GM12878 (cell line): ENCODE results near the gene EMC1. TPM values are rescaled to one million over a fixed set of nuclear protein-coding genes. Genes with fewer than 3 reads are reported as not detected.

Source experiments
- BACH1 ChIP-seq: fragments of 450-650 bp; IDR thresholded peaks from 2 replicates; pipeline ENCODE4 v1.6.1; 2017; ENCODE audit warnings: mild to moderate bottlenecking, borderline replicate concordance
- CBX5 ChIP-seq: sonication (generic); IDR thresholded peaks from 2 replicates; pipeline ENCODE4 v1.6.1; 2016; ENCODE audit warnings: low read depth, moderate library complexity, mild to moderate bottlenecking, inconsistent platforms
- KDM1A ChIP-seq: fragments of 200-600 bp; sonication (generic); IDR thresholded peaks from 2 replicates; pipeline ENCODE4 v1.6.1; 2016; ENCODE audit warnings: borderline replicate concordance
- PAX5 ChIP-seq: IDR thresholded peaks from 2 replicates; pipeline ENCODE4 v1.6.1; 2011; ENCODE audit warnings: low read depth, low read length, borderline replicate concordance
- RB1 ChIP-seq: fragments of 450-650 bp; formaldehyde crosslinking; IDR thresholded peaks from 2 replicates; pipeline ENCODE4 v1.6.1; 2017; ENCODE audit warnings: mild to moderate bottlenecking, borderline replicate concordance
- SMAD5 ChIP-seq: IDR thresholded peaks from 2 replicates; pipeline ENCODE4 v1.6.1; 2016; ENCODE audit warnings: antibody characterized with exemption, low read depth
- STAT1 ChIP-seq: fragments of 450-650 bp; conservative IDR thresholded peaks from 2 replicates; pipeline ENCODE4 v1.6.1; 2014; ENCODE audit warnings: antibody characterized with exemption, mild to moderate bottlenecking
- STAT3 ChIP-seq: IDR thresholded peaks from 2 replicates; pipeline ENCODE4 v1.6.1; 2011; ENCODE audit warnings: low read depth, low read length, improper control_type of control experiment
- YBX1 ChIP-seq: fragments of 450-650 bp; IDR thresholded peaks from 2 replicates; pipeline ENCODE4 v1.6.1; 2016; ENCODE audit warnings: antibody characterized with exemption
- polyA plus RNA-seq, 11 experiments: library from polyadenylated mRNA; depleted of rRNA in 4 of 11; unstranded in 6 of 11; stranded (reverse) in 5 of 11; fragments of >200 nt; fragmentation: Nextera tagmentation in 4 of 11; fragmentation: Illumina TruSeq in 1 of 11; extraction: Ambion mirVana in 4 of 11; extraction: Trizol in 1 of 11; gene quantifications; 1 replicate in 1 of 11; 2 replicates in 10 of 11; pipeline versions ENCODE4 v1.2.1 to v1.2.3, GENCODE V29; 2011 to 2016; ENCODE audit warnings: inconsistent platforms in 2 of 11, missing spikeins in 2 of 11, low read depth in 1 of 11
- total RNA-seq, 4 experiments: library from RNA; depleted of rRNA in 3 of 4; stranded (reverse); fragments of >200 nt in 3 of 4; fragmentation: Illumina TruSeq in 1 of 4; extraction: Trizol in 1 of 4; gene quantifications; 2 replicates each; pipeline versions ENCODE4 v1.2.1 to v1.2.3, GENCODE V29; 2013 to 2021
- TF ChIP-seq, protein P1 (sequence below): IDR thresholded peaks from 2 replicates; pipeline ENCODE4 v1.6.1; 2011; ENCODE audit warnings: low read depth, mild to moderate bottlenecking, low read length, moderate library complexity, borderline replicate concordance; ENCODE audit errors: extremely low read depth
- TF ChIP-seq, protein P2 (sequence below): fragments of 150-350 bp; IDR thresholded peaks from 2 replicates; pipeline ENCODE4 v1.6.1; 2016; ENCODE audit warnings: low read depth, low read length
- TF ChIP-seq, protein P3 (sequence below): fragments of 450-650 bp; IDR thresholded peaks from 2 replicates; pipeline ENCODE4 v1.6.1; 2017; ENCODE audit warnings: mild to moderate bottlenecking, moderate library complexity

EMC1 gene
- total and polyA plus RNA-seq, 10 of the 15 experiments (the other 5 are each of a cell fraction or from before 2014, with no cell fraction given) = 12.2 to 43.6 (median 20.6) TPM

DNA sequence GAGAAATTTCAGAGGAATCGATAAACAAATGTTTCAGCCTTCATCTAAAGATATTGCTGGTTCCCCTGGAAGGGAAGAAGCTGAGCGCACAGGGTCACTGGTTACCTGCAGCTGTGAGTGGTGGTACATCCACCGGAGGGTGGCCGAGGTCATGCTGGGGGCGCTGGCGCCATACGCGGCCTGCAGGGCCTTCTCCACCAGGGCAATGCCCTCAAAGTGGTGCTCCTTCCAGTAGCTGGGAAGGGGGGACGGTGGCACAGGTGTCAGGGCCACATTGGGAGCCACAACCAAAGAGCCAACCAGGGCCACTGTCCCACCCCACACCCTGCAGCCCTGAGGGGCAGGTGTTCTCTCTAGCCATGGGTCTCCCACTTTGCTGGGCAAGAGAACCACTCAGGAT lies 32.6 kb upstream of the EMC1 start (continued):
- TF ChIP-seq KDM1A (no peak), SMAD5 (no peak), CBX5 (no peak), STAT1 (no peak), PAX5 (no peak), BACH1 (no peak), YBX1 (no peak), RB1 (no peak), STAT3 (no peak)
- TF ChIP-seq, protein P1, sequence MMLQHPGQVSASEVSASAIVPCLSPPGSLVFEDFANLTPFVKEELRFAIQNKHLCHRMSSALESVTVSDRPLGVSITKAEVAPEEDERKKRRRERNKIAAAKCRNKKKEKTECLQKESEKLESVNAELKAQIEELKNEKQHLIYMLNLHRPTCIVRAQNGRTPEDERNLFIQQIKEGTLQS = no peak
- TF ChIP-seq, protein P2, sequence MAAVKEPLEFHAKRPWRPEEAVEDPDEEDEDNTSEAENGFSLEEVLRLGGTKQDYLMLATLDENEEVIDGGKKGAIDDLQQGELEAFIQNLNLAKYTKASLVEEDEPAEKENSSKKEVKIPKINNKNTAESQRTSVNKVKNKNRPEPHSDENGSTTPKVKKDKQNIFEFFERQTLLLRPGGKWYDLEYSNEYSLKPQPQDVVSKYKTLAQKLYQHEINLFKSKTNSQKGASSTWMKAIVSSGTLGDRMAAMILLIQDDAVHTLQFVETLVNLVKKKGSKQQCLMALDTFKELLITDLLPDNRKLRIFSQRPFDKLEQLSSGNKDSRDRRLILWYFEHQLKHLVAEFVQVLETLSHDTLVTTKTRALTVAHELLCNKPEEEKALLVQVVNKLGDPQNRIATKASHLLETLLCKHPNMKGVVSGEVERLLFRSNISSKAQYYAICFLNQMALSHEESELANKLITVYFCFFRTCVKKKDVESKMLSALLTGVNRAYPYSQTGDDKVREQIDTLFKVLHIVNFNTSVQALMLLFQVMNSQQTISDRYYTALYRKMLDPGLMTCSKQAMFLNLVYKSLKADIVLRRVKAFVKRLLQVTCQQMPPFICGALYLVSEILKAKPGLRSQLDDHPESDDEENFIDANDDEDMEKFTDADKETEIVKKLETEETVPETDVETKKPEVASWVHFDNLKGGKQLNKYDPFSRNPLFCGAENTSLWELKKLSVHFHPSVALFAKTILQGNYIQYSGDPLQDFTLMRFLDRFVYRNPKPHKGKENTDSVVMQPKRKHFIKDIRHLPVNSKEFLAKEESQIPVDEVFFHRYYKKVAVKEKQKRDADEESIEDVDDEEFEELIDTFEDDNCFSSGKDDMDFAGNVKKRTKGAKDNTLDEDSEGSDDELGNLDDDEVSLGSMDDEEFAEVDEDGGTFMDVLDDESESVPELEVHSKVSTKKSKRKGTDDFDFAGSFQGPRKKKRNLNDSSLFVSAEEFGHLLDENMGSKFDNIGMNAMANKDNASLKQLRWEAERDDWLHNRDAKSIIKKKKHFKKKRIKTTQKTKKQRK = no peak
- TF ChIP-seq, protein P3, sequence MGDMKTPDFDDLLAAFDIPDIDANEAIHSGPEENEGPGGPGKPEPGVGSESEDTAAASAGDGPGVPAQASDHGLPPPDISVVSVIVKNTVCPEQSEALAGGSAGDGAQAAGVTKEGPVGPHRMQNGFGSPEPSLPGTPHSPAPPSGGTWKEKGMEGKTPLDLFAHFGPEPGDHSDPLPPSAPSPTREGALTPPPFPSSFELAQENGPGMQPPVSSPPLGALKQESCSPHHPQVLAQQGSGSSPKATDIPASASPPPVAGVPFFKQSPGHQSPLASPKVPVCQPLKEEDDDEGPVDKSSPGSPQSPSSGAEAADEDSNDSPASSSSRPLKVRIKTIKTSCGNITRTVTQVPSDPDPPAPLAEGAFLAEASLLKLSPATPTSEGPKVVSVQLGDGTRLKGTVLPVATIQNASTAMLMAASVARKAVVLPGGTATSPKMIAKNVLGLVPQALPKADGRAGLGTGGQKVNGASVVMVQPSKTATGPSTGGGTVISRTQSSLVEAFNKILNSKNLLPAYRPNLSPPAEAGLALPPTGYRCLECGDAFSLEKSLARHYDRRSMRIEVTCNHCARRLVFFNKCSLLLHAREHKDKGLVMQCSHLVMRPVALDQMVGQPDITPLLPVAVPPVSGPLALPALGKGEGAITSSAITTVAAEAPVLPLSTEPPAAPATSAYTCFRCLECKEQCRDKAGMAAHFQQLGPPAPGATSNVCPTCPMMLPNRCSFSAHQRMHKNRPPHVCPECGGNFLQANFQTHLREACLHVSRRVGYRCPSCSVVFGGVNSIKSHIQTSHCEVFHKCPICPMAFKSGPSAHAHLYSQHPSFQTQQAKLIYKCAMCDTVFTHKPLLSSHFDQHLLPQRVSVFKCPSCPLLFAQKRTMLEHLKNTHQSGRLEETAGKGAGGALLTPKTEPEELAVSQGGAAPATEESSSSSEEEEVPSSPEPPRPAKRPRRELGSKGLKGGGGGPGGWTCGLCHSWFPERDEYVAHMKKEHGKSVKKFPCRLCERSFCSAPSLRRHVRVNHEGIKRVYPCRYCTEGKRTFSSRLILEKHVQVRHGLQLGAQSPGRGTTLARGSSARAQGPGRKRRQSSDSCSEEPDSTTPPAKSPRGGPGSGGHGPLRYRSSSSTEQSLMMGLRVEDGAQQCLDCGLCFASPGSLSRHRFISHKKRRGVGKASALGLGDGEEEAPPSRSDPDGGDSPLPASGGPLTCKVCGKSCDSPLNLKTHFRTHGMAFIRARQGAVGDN = no peak
